Pons (tissue), 1 donor: Measurements from ENCODE around the gene DDX41.

Source experiments
- DNase-seq: peaks from one replicate; pipeline ENCODE4 v3.0.0-alpha.2; 2016; ENCODE audit warnings: low spot score

DDX41 gene

DNA sequence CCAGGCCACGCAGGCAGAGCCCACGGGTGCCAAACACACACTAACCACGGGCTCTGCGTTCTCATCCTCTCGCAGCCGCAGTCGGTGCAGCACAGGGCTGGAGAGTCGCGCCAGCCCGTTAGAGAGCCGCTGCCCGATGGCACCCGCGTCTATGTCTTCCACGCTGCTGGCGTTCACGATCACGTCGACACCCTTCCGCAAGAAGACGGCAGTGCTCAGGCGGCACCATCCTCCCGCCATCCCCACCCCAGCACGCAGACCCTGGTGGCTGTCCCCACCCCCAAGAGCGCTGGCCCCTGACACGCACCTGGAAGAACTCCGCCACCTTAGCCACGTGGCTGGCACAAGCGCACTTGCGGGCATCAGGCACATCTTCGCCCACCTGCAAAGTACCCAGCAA, 49.3 kb downstream of the DDX41 start:
- no peak for DNase-seq

DNA sequence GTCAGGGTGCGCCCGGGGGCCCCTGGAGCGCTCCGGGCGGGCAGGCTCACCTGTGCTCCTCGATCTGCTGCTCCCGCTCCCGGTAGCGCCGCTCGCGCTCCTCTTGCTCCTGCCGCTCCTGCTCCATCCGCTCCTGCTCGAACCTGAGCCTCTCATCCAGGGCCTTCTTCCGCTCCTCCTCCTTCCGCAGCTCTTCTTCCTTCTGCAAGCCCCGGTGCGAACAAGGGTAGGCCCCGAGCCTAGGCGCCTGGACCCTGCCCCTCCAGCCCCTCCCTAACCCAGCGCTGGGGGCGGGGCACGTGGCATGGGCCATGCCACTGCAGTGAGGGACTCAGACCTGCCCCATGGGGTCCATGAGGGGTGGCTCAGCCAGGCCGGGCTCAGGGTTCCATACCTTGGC, 49.9 kb downstream of the DDX41 start:
- DNase-seq, result no peak

DNA sequence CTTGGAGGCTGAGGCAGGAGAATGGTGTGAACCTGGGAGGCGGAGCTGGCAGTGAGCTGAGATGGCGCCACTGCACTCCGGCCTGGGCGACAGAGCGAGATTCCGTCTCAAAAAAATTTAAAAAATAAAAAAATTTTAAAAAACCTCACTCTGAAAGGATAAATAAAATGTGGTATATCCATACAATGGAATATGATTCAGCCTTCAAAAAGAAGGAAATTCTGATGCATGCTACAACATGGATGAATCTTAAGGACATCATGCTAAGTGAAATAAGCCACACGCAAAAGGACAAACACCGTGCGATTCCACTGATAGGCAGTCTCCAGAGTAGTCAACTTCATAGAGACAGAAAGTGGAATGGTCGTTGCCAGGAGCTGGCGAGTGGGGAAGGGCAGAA, 51.7 kb downstream of the DDX41 start:
- DNase-seq, result no peak

DNA sequence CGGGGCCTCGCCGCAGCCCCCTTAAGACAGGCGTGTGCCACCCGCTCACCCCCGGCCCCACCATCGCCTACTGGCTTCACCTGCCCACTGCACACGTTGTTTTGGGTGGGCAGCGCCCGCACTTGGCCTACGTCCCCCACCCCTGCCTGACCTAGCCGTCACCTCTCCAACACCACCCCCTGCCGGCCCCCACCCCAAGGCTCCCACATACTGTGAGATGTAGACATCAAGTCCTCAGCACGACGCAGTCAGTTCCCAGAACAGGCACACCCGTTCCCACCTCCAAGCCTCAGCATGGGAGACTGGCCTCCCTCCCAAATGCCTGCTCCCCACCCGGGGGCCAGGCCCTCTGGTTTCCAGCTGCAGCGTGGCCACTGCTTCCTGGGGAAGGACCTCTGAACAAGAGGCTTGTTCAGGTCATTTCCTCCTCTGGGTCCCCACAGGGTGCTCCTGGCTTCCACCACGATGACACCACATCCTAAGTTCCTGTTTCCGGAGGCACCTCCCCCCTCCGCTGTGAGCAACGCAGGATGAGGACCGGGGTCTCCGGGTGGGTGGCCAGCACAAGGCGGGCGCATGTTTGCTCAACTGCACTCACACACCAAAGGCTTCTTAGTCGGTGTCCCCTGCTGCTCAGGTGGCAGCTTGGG, 54.6 kb downstream of the DDX41 start:
- DNase-seq, result no peak
